ENCODE results near the gene KLHL22.
"Not testable (repeated sequence)": the region's sequence is repeated elsewhere in the genome, so short reads cannot be mapped to it uniquely, and the experiment has no call there.

Gene KLHL22

GRCh38 chr22:20420157-20420842 lies 75.3 kb downstream of the KLHL22 start:
- DNase-seq (ENCODE audit: low read depth, low spot score): no peak

GRCh38 chr22:20419664-20419951 lies 76.0 kb downstream of the KLHL22 start:
- DNase-seq (ENCODE audit: low read depth, low spot score): no peak

- DNase-seq (ENCODE audit: low read depth, low spot score): no peak
Observed at GRCh38 chr22:20418211-20418788, 77.3 kb downstream of the KLHL22 start.

- not testable (repeated sequence) for DNase-seq (ENCODE audit: low read depth, low spot score)
Observed at GRCh38 chr22:20415699-20416098, 79.9 kb downstream of the KLHL22 start.

GRCh38 chr22:20415241-20415640 lies 80.4 kb downstream of the KLHL22 start:
- DNase-seq (ENCODE audit: low read depth, low spot score): not testable (repeated sequence)

- DNase-seq (ENCODE audit: low read depth, low spot score): no peak
Observed at GRCh38 chr22:20414450-20414849, 81.1 kb downstream of the KLHL22 start.

GRCh38 chr22:20414059-20414440 lies 81.5 kb downstream of the KLHL22 start:
- no peak for DNase-seq (ENCODE audit: low read depth, low spot score)

GRCh38 chr22:20413217-20414058 lies 82.2 kb downstream of the KLHL22 start:
- no peak for DNase-seq (ENCODE audit: low read depth, low spot score)

GRCh38 chr22:20412474-20413216 lies 83.0 kb downstream of the KLHL22 start:
- no peak for DNase-seq (ENCODE audit: low read depth, low spot score)

GRCh38 chr22:20409385-20409784 lies 86.2 kb downstream of the KLHL22 start:
- not testable (repeated sequence) for DNase-seq (ENCODE audit: low read depth, low spot score)

GRCh38 chr22:20408891-20409290 lies 86.7 kb downstream of the KLHL22 start:
- no peak for DNase-seq (ENCODE audit: low read depth, low spot score)

GRCh38 chr22:20407829-20408228 lies 87.8 kb downstream of the KLHL22 start:
- no peak for DNase-seq (ENCODE audit: low read depth, low spot score)

- DNase-seq (ENCODE audit: low read depth, low spot score): no peak
Observed at GRCh38 chr22:20406686-20407408, 88.7 kb downstream of the KLHL22 start.

- no peak for DNase-seq (ENCODE audit: low read depth, low spot score)
Observed at GRCh38 chr22:20405931-20406685, 89.5 kb downstream of the KLHL22 start.

- DNase-seq (ENCODE audit: low read depth, low spot score): no peak
Observed at GRCh38 chr22:20405291-20405930, 90.2 kb downstream of the KLHL22 start.

- DNase-seq (ENCODE audit: low read depth, low spot score): no peak
Observed at GRCh38 chr22:20404881-20405280, 90.7 kb downstream of the KLHL22 start.

- no peak for DNase-seq (ENCODE audit: low read depth, low spot score)
Observed at GRCh38 chr22:20403779-20404140, 91.8 kb downstream of the KLHL22 start.

GRCh38 chr22:20402960-20403778 lies 92.4 kb downstream of the KLHL22 start:
- no peak for DNase-seq (ENCODE audit: low read depth, low spot score)

GRCh38 chr22:20401376-20402014 lies 94.1 kb downstream of the KLHL22 start:
- no peak for DNase-seq (ENCODE audit: low read depth, low spot score)
